ENCODE measurements around the gene NPC1L1. TPM values are rescaled to one million over a fixed set of nuclear protein-coding genes. Genes with fewer than 3 reads are reported as not detected.

NPC1L1 gene
- total and polyA plus RNA-seq, 2 experiments from 2014 or later = not detected

GRCh38 chr7:44535348-44536064 lies 5.6 kb downstream of the NPC1L1 start:
- TF ChIP-seq, protein P1, sequence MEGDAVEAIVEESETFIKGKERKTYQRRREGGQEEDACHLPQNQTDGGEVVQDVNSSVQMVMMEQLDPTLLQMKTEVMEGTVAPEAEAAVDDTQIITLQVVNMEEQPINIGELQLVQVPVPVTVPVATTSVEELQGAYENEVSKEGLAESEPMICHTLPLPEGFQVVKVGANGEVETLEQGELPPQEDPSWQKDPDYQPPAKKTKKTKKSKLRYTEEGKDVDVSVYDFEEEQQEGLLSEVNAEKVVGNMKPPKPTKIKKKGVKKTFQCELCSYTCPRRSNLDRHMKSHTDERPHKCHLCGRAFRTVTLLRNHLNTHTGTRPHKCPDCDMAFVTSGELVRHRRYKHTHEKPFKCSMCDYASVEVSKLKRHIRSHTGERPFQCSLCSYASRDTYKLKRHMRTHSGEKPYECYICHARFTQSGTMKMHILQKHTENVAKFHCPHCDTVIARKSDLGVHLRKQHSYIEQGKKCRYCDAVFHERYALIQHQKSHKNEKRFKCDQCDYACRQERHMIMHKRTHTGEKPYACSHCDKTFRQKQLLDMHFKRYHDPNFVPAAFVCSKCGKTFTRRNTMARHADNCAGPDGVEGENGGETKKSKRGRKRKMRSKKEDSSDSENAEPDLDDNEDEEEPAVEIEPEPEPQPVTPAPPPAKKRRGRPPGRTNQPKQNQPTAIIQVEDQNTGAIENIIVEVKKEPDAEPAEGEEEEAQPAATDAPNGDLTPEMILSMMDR (IDR thresholded peaks at IDR 0.05; ENCODE audit: low read depth, low read length) = no peak
- Histone ChIP-seq H3K27me3 (no peaks in the 10 kb centered on the region), H3K36me3 (no peaks in the 10 kb centered on the region), H3K4me1 (ENCODE audit: low read depth) (no peaks in the 10 kb centered on the region), H3K4me3 (no peak overlapping the region), H3K27ac (no peak overlapping the region), H3K9me3 (ENCODE audit: low read depth) (no peaks in the 10 kb centered on the region)
- no peak for DNase-seq (ENCODE audit: low read depth in 1 of 2, low spot score in 1 of 2)

DNA sequence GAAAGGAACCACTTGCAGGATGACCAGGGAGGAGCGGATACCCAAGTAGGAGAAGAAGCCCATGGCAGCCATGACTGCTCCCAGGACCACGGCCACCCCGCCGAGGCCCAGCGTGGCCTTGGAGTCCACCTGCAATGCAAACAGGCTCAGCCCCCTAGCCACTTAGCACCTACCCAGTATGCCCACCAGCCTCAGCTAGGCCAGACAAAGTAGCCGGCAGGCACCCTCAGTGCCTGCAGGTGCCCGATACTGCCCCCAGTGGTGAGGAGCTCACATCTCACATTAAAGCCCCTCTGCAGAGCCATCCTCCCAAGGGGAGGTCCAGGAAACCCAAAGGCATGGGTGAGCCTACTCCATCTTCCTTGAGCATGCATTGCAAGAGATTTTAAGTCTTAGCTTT lies 6.6 kb downstream of the NPC1L1 start:
- Histone ChIP-seq H3K9me3 (ENCODE audit: low read depth) (no peaks in the 10 kb centered on the region), H3K4me1 (ENCODE audit: low read depth) (no peaks in the 10 kb centered on the region), H3K27me3 (no peaks in the 10 kb centered on the region), H3K36me3 (no peaks in the 10 kb centered on the region), H3K27ac (no peak overlapping the region), H3K4me3 (no peak overlapping the region)
- peak; percentile 46 to 73 for DNase-seq (ENCODE audit: low read depth in 1 of 2, low spot score in 1 of 2)
- TF ChIP-seq, protein P1 (IDR thresholded peaks at IDR 0.05; ENCODE audit: low read depth, low read length) = peak; percentile 66

DNA sequence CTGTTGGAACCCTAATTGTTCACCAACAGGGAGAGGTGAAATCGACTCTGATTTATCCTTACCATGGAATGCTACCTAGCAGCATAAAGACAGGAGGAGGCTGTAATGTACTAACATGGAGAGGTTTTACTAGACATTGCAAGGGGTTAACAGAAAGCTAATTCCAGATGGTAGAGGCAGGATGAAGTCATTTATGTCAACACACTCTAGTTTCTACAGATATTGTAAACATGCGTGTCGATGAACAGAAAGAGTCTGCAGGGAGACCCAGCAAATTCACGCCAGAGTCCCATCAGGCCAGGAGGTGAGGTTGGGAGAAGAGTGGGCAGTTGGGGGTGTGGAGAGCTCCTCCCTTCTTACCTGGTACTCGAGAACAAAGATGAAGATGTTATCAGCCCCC lies 7.0 kb downstream of the NPC1L1 start:
- no peak for DNase-seq (ENCODE audit: low read depth in 1 of 2, low spot score in 1 of 2)
- Histone ChIP-seq H3K9me3 (ENCODE audit: low read depth) (no peaks in the 10 kb centered on the region), H3K4me1 (ENCODE audit: low read depth) (no peaks in the 10 kb centered on the region), H3K4me3 (no peak overlapping the region), H3K36me3 (no peaks in the 10 kb centered on the region), H3K27me3 (no peaks in the 10 kb centered on the region), H3K27ac (no peak overlapping the region)
- TF ChIP-seq, protein P1 (IDR thresholded peaks at IDR 0.05; ENCODE audit: low read depth, low read length) = no peak

DNA sequence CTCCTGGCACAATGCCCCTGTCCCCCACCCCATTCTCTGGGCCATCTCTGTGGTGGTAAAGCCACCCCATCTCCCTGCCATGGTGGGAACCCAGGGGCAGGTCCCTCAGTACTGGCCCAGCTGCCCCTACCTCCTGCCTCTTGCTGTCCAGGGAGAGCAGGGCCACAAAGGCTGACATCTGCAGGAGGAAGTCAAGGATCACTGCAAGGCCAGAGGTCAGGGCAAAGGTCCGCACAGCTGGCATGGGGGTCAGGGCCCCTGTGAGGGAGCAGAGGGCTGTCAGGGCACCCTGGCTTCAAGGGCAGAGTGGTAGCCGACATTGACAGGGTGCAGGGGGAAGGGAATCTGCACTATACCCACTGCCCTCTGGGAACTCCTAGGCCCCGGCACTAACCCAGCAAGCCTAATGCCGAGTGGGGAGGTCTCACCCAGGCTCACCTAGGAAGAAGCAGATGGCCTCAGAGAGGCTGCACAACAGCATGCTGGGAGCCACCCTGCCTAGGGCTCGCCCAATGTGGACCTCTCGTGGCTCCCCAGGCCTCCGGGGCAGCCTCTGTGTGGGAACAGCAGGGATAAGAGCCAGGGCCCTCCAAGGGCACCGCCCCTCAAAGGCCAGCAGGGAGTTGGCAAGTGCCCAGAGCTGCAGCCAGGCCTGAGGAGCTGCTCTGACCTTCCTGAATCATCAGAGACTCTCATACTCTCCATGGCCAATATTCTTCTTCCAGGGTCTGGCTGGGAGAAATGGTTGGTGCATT lies 7.7 kb downstream of the NPC1L1 start:
- Histone ChIP-seq H3K9me3 (ENCODE audit: low read depth) (no peaks in the 10 kb centered on the region), H3K4me1 (ENCODE audit: low read depth) (no peaks in the 10 kb centered on the region), H3K27ac (no peak overlapping the region), H3K27me3 (no peaks in the 10 kb centered on the region), H3K4me3 (no peak overlapping the region), H3K36me3 (no peaks in the 10 kb centered on the region)
- DNase-seq (ENCODE audit: low read depth in 1 of 2, low spot score in 1 of 2) = peak in 1 of 2 donors; percentile 14
- TF ChIP-seq, protein P1 (IDR thresholded peaks at IDR 0.05; ENCODE audit: low read depth, low read length) = no peak

GRCh38 chr7:44531421-44532380 lies 9.4 kb downstream of the NPC1L1 start:
- no peaks in the 10 kb centered on the region for H3K9me3 ChIP-seq (ENCODE audit: low read depth)
- H3K4me1 ChIP-seq (ENCODE audit: low read depth) = no peaks in the 10 kb centered on the region
- no peaks in the 10 kb centered on the region for H3K36me3 ChIP-seq
- TF ChIP-seq, protein P1 (IDR thresholded peaks at IDR 0.05; ENCODE audit: low read depth, low read length) = no peak
- no peaks in the 10 kb centered on the region for H3K27me3 ChIP-seq
- H3K4me3 ChIP-seq = no peak overlapping the region
- DNase-seq (ENCODE audit: low read depth in 1 of 2, low spot score in 1 of 2) = no peak
- no peak overlapping the region for H3K27ac ChIP-seq
